Measurements from ENCODE around the gene CACNB2. TPM values are rescaled to one million over a fixed set of nuclear protein-coding genes. Genes with fewer than 3 reads are reported as not detected.

CACNB2 gene
- total RNA-seq, 4 donors from 2014 or later, result 73.5 to 108 (median 87.2) TPM

DNA sequence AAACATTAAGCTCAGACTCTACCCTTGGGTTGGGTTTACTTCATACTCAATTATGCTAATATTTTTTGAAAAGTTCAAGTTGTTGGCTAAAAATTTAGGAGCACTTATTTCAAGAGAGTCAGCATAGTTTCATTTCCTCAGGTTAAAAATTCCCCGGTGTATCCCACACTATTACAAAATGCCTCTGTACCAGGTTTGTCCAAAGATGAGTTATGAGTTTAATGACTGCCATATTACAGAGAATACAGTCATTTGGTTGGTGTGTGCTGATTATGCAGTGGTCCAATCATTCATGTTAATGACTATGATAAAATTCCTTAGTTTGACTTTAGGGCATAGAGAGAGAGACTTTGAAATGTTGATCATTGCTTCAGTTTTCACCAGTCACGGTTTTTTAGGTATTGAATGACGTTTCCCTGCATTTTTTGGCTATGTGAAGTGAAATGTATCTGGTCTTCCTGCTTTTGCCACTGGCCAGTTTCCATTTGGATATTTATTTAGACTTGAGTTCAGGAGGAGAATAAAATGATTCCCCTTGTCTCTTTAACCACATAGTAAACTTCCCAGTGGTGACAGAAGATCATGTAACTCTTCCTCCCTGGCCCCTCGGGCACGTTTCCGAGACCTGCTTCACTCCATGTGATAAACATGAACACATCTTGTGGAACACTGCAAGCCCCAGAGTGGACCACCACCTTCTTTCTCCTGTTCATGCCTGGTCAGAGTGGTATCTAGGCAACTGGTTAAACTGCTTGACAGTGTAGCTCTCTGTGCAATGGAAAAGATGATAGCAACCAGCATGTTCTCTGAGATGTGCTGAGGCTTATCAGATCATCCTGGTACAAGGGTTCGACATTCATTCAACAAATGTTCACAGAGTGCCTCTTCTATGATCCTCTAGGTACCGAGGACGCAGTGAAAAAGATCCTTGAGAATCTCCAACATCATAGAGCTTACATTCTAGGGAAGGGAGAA is 153.6 kb downstream of the CACNB2 start:
- no peak for DNase-seq (ENCODE audit: extremely low spot score)
- peaks cover 0 to 45% (median 36%) of the 10 kb centered on the region in 4 donors for H3K4me1 ChIP-seq
- H3K4me3 ChIP-seq, result no peak overlapping the region
- no peaks in the 10 kb centered on the region for H3K9me3 ChIP-seq
- no peak overlapping the region for H3K27ac ChIP-seq (replicated peaks in 1 of 4)
- intact Hi-C loops (cut with DNase I), result no loop called here
- no peaks in the 10 kb centered on the region for H3K27me3 ChIP-seq
- no peak for TF ChIP-seq EP300 (IDR thresholded peaks at IDR 0.05)
- TF ChIP-seq POLR2A (IDR thresholded peaks at IDR 0.05; ENCODE audit: low read depth), result no peak
- TF ChIP-seq, protein P1, sequence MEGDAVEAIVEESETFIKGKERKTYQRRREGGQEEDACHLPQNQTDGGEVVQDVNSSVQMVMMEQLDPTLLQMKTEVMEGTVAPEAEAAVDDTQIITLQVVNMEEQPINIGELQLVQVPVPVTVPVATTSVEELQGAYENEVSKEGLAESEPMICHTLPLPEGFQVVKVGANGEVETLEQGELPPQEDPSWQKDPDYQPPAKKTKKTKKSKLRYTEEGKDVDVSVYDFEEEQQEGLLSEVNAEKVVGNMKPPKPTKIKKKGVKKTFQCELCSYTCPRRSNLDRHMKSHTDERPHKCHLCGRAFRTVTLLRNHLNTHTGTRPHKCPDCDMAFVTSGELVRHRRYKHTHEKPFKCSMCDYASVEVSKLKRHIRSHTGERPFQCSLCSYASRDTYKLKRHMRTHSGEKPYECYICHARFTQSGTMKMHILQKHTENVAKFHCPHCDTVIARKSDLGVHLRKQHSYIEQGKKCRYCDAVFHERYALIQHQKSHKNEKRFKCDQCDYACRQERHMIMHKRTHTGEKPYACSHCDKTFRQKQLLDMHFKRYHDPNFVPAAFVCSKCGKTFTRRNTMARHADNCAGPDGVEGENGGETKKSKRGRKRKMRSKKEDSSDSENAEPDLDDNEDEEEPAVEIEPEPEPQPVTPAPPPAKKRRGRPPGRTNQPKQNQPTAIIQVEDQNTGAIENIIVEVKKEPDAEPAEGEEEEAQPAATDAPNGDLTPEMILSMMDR (IDR thresholded peaks at IDR 0.05), result no peak
- no peak for TF ChIP-seq POLR2AphosphoS5 (IDR thresholded peaks at IDR 0.05)
- 76% methylated on average over 9 of the region's 9 CpGs for WGBS
- no peaks in the 10 kb centered on the region for H3K36me3 ChIP-seq

DNA sequence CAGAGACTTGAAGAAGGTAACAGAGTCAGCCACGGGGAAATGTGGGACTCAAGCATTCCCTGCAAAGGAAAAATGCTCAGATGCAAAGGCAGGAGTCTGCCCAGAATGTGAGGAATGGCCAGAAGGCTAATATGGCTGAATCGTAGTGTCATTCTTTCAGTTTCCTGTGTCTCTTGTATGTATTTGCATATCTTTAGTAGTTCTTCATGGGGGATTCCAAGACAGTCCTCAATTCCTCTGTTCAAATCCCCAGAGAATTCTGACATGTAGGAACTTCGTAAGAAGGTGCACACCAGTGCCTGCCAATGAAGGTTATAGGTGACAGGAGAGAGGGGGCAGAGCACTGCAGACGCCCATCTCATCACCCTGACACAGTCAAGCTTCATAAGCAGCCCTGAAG is 154.4 kb downstream of the CACNB2 start:
- DNase-seq (ENCODE audit: extremely low spot score), result no peak
- Histone ChIP-seq H3K27ac (replicated peaks in 1 of 4) (no peak overlapping the region), H3K27me3 (no peaks in the 10 kb centered on the region), H3K4me1 (peaks cover 0 to 45% (median 36%) of the 10 kb centered on the region in 4 donors), H3K4me3 (no peak overlapping the region), H3K9me3 (no peaks in the 10 kb centered on the region), H3K36me3 (no peaks in the 10 kb centered on the region)
- WGBS, result 81% methylated on average over 4 of the region's 4 CpGs
- intact Hi-C loops (cut with DNase I), result no loop called here
- TF ChIP-seq POLR2AphosphoS5 (IDR thresholded peaks at IDR 0.05) (no peak), EP300 (IDR thresholded peaks at IDR 0.05) (no peak), POLR2A (IDR thresholded peaks at IDR 0.05; ENCODE audit: low read depth) (no peak)
- TF ChIP-seq, protein P1 (IDR thresholded peaks at IDR 0.05), result no peak

DNA sequence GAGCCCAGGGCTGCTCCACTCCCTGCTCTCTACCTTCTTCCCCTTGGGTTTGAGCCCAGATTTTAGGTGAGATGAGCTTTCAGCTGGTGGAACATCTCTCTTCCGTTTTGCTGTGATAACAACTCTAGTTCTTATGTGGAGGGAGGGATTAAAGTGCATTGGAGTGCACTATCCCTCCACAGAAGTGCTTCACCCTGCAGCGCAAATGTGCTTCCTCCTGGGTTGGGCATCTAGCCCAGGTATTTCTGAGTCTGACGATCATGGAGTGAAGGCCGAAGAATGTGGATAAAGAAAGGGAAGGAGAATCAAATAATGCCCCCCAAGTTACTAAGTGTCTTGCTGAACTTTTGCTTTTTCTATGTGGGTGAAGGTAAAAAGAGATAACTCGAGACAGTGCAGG is 157.4 kb downstream of the CACNB2 start:
- H3K4me3 ChIP-seq, result no peak overlapping the region
- no peaks in the 10 kb centered on the region for H3K27me3 ChIP-seq
- peaks cover 0 to 34% (median 24%) of the 10 kb centered on the region in 4 donors for H3K4me1 ChIP-seq
- no peak for DNase-seq (ENCODE audit: extremely low spot score)
- 84% methylated on average over 5 of the region's 5 CpGs for WGBS
- H3K36me3 ChIP-seq, result no peaks in the 10 kb centered on the region
- TF ChIP-seq POLR2A (IDR thresholded peaks at IDR 0.05; ENCODE audit: low read depth) (no peak), EP300 (IDR thresholded peaks at IDR 0.05) (no peak), POLR2AphosphoS5 (IDR thresholded peaks at IDR 0.05) (no peak)
- TF ChIP-seq, protein P1 (IDR thresholded peaks at IDR 0.05), result no peak
- H3K27ac ChIP-seq (replicated peaks in 1 of 4), result no peak overlapping the region
- no peaks in the 10 kb centered on the region for H3K9me3 ChIP-seq
- intact Hi-C loops (cut with DNase I), result no loop called here

DNA sequence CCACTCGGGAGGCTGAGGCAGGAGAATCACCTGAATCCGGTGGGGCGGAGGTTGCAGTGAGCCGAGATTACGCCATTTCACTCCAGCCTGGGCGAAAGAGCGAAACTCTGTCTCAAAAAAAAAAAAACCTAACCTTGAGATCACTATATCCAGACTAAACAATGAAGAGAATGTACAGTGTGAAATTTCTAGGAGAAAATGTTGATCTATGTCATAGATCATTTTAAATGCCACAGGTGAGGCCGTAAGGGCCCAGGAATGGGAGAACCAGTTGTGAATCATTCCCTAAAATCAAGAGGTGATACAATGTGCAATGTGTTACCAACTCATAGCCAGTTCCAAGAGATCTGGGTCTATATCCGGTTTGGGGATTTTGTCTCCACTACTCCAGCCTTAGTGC is 158.0 kb downstream of the CACNB2 start:
- no peak overlapping the region for H3K4me3 ChIP-seq

More for the DNA sequence above, 158.0 kb downstream of the CACNB2 start:
- intact Hi-C loops (cut with DNase I), result no loop called here
- 95% methylated on average over 9 of the region's 9 CpGs for WGBS
- no peak overlapping the region for H3K27ac ChIP-seq (replicated peaks in 1 of 4)
- no peaks in the 10 kb centered on the region for H3K9me3 ChIP-seq
- peaks cover 0 to 28% (median 25%) of the 10 kb centered on the region in 4 donors for H3K4me1 ChIP-seq
- no peak for TF ChIP-seq POLR2AphosphoS5 (IDR thresholded peaks at IDR 0.05)
- TF ChIP-seq POLR2A (IDR thresholded peaks at IDR 0.05; ENCODE audit: low read depth), result no peak
- no peak for TF ChIP-seq EP300 (IDR thresholded peaks at IDR 0.05)
- TF ChIP-seq, protein P1 (IDR thresholded peaks at IDR 0.05), result no peak
- no peaks in the 10 kb centered on the region for H3K27me3 ChIP-seq
- DNase-seq (ENCODE audit: extremely low spot score), result no peak
- H3K36me3 ChIP-seq, result no peaks in the 10 kb centered on the region

All from esophagus muscularis mucosa (tissue), 4 donors.